Measurements from ENCODE around the gene PAPLN.

DNA sequence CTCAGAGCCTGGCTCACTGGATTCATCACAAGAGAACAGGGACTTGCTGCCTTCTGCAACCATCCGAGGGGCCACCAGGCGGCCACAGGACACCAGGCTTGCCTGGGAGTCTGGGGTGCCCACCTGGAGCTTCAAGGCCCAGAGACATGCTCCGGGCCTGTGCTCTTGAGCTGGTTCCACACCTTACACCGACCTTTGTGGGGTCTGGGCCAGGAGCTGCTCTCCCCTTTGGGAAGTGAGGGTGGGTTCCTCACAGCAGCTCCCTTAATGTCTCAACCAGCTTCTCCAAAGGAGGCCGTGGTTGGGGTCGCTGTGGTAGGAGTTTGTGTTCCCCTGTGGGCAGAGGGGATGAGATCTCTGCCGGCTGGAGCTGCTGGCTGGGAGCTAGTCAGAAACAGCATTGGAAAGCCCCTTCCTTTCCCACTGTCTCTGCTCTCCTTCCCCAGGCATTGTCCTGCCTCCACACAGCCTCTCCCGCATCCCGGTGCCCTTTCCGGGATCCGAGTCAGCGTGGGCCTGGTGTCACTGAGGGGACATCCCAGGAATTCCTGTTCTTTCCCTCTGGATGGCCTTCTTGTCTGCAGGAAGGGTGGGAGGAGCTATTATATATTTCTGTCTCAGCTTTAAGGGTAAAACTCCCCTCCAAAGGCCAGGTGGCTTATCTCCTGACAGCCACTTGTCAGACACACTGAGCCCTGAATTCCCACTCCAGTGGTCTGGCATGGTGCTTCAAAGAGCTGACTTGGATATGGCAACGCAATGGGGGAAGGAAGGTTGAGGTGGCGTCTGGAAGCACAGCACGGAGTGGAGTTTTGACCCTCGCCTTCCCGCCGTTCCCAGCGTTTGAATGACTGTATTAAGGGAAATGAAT is 5.1 kb upstream of the PAPLN start:
- TF ChIP-seq, protein P1, sequence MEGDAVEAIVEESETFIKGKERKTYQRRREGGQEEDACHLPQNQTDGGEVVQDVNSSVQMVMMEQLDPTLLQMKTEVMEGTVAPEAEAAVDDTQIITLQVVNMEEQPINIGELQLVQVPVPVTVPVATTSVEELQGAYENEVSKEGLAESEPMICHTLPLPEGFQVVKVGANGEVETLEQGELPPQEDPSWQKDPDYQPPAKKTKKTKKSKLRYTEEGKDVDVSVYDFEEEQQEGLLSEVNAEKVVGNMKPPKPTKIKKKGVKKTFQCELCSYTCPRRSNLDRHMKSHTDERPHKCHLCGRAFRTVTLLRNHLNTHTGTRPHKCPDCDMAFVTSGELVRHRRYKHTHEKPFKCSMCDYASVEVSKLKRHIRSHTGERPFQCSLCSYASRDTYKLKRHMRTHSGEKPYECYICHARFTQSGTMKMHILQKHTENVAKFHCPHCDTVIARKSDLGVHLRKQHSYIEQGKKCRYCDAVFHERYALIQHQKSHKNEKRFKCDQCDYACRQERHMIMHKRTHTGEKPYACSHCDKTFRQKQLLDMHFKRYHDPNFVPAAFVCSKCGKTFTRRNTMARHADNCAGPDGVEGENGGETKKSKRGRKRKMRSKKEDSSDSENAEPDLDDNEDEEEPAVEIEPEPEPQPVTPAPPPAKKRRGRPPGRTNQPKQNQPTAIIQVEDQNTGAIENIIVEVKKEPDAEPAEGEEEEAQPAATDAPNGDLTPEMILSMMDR (IDR thresholded peaks at IDR 0.05) = peak; percentile 76
- TF ChIP-seq, protein P2, sequence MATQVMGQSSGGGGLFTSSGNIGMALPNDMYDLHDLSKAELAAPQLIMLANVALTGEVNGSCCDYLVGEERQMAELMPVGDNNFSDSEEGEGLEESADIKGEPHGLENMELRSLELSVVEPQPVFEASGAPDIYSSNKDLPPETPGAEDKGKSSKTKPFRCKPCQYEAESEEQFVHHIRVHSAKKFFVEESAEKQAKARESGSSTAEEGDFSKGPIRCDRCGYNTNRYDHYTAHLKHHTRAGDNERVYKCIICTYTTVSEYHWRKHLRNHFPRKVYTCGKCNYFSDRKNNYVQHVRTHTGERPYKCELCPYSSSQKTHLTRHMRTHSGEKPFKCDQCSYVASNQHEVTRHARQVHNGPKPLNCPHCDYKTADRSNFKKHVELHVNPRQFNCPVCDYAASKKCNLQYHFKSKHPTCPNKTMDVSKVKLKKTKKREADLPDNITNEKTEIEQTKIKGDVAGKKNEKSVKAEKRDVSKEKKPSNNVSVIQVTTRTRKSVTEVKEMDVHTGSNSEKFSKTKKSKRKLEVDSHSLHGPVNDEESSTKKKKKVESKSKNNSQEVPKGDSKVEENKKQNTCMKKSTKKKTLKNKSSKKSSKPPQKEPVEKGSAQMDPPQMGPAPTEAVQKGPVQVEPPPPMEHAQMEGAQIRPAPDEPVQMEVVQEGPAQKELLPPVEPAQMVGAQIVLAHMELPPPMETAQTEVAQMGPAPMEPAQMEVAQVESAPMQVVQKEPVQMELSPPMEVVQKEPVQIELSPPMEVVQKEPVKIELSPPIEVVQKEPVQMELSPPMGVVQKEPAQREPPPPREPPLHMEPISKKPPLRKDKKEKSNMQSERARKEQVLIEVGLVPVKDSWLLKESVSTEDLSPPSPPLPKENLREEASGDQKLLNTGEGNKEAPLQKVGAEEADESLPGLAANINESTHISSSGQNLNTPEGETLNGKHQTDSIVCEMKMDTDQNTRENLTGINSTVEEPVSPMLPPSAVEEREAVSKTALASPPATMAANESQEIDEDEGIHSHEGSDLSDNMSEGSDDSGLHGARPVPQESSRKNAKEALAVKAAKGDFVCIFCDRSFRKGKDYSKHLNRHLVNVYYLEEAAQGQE (IDR thresholded peaks at IDR 0.05; ENCODE audit: insufficient read depth in 1 of 2, low read depth in 2 of 2, low read length in 1 of 2) = no peak
- no peak for TF ChIP-seq TCF7L2 (IDR thresholded peaks at IDR 0.05; ENCODE audit: low read depth, low read length)
- TF ChIP-seq POLR2AphosphoS5 (IDR thresholded peaks at IDR 0.05; ENCODE audit: low read depth, low read length) = no peak
